GM18873 (cell line): Measurements from ENCODE around the gene ATP6V0C.

Source experiments
- ATAC-seq: cut with Tn5 transposase; IDR thresholded peaks from one replicate; pipeline ENCODE4 v1.9.1; 2021; ENCODE audit warnings: mild to moderate bottlenecking, moderate library complexity, moderate number of reproducible peaks; ENCODE audit not compliant: unreplicated experiment, low FRiP score

Gene ATP6V0C

DNA sequence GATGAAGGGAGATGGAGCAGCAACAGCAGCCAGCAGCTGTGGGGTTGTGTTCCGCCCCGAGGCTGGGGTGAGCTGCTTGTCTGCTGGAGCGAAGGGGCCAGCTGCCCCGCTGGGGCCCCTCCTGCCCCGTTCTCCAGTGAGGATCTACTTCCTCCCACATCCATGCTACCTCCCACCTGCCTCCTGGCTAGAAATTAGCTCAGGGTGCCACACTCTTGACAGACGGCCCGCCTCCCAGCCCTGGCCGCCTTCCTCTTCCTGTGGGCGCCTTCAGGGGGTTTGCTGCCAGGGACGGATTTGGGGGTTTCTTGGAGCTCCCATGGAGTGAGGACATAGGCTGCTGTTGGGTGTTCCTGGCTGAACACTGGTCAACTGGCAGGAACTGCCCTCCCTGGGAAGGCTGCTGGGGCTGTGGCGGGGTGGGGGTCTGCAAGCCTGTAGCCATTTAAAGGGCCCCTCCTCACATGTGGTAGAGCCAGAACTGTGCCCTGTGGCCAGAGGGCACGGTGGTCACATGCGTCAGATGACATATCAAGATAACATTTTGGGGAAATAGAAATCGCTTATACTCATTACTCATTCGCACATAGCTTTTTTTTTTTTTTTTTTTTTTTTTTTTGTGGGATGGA is 25.7 kb upstream of the ATP6V0C start:
- no peak for ATAC-seq

DNA sequence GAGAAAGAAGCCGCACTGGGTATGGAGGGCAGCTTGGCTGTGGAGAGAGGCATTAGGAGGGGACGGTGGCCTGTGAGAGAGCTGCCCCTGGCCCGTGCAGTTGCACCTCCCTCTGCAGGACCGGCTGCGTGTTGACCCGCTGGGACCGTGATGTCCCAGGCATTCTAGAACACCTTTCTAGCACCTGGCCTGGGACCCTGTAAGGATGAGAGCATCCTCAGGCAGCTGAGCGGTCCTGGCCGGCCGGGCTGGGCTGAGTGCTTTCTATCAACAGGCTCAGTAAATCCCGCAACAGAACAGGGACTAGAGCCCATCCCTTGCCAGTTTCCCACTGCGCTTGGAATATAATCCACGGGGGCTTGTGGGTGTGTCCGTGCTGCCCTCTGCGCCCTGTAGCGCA is 24.2 kb upstream of the ATP6V0C start:
- no peak for ATAC-seq

DNA sequence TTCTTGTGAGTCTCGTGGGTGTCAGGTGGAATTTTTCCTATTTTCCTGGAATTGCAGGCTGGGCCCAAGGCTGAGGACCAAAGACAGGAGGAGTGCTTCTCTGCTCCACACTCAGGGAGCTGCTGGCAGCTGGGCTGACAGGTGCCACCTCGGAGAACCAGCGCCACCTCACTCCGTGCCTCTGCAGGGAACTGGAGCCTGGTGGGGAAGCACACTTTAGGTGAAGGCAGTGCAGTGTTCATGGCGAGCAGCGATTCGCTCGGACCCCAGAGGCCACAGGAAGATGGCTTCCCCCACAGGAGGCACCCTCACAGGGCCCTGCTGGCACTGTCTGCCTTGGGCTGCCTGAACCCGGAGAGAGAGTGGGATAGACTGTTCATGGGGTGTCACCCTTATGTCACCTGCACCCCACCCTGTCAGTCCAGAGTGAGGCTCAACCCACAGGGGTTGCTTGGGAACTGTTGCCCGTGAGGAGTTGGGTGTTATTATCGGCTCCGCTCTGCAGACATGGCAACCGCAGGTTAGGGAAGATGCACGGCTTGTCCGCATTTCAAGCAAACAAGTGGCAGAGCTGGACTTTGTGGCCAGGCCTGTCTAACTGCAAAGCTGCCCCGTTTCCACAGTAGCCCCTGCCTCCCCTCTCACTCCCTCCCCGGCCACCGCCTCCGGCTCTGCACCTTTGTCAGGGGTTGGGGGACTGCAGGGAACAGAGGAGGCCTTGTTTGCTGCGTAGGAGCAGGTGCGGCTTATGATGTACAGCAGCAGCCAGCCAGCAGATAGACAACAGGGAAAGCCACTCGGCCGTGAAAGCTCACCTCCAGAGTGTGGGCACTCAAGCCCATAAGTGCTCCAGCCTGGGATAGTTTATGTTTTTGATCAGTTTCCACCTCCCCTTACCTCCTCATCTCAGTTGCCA is 23.3 kb upstream of the ATP6V0C start:
- no peak for ATAC-seq

DNA sequence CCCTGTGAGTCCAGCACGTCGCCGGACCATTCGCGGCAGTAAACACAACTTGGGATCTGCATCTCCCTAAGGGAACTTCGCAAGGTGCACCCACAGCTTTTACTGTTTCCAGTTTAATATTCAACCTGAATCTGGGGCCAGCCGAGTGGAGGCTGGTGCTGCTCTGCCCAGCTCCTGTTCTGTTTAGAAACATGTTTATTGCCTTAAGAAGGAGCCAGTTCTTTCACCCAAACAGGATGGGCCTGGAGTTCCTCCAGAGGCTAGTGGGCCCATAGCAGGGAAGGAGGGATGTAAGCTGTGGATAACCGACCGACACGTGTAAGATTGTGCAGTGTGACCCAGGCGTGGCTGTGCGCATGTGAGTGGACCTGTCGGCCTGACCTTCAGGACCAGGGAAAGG is 21.5 kb upstream of the ATP6V0C start:
- no peak for ATAC-seq

DNA sequence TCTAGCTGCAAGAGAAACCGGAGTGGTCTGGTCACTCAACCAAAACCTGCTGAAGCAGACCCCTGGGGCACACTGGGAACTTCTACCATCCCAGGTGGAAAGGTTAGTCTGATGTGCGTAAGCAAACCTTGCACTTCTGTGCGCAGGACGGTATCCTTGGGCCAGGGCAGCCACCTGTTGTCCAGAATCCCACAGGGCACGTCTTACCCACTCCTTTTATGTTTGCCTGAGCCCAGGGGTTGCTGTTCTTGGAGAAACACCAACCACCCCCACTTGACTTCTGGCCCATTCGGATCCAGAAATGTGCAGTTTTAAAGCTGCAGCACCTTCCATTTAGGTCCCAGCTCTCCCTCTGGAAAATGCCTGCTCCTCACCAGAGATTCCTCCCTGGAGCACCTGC is 20.1 kb upstream of the ATP6V0C start:
- ATAC-seq = no peak

DNA sequence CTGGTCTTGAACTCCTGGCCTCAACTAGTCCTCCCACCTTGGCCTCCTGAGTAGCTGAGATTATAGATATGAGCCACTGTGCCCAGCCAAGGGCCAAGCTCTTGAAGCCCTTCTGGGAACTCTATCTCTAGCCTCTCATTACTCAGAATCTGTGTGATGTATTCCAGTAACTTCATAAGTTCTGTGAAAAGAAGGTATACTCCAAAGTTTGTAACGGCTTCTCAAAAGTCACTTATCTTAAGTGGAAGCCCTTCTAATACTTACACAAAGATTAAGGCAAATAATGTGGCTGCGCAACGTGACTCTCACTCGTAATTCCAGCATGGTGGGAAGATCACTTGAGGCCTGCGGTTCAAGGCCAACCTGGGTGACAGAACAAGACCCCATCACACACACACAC is 19.1 kb upstream of the ATP6V0C start:
- ATAC-seq = no peak

DNA sequence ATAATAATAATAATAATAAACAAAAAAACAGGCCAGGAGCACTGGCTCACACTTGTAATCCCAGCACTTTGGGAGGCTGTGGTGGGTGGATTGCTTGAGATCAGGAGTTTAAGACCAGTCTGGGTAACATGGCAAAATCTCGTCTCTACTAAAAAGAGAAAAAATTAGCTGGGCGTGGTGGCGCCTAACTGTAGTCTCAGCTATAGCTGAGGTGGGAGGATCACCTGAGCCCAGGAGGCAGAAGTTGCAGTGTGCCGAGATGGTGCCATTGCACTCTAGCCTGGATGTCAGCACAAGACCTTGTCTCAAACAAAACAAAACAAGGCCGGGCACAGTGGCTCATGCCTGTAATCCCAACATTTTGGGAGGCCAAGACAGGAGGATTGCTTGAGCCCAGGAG is 18.7 kb upstream of the ATP6V0C start:
- ATAC-seq = no peak

DNA sequence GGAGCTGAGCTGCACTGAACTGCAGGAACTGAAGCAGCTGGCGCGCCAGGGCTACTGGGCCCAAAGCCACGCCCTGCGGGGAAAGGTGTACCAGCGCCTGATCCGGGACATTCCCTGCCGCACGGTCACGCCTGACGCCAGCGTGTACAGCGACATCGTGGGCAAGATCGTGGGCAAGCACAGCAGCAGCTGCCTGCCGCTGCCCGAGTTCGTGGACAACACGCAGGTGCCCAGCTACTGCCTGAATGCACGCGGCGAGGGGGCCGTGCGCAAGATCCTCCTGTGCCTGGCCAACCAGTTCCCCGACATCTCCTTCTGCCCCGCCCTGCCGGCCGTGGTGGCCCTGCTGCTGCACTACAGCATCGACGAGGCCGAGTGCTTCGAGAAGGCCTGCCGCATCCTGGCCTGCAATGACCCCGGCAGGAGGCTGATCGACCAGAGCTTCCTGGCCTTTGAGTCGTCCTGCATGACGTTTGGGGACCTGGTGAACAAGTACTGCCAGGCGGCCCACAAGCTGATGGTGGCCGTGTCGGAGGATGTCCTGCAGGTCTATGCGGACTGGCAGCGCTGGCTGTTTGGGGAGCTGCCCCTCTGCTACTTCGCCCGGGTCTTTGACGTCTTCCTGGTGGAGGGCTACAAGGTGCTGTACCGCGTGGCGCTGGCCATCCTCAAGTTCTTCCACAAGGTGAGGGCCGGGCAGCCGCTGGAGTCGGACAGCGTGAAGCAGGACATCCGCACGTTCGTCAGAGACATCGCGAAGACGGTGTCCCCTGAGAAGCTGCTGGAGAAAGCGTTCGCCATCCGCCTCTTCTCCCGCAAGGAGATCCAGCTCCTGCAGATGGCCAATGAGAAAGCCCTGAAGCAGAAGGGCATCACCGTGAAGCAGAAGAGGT is 17.3 kb upstream of the ATP6V0C start:
- ATAC-seq = no peak

DNA sequence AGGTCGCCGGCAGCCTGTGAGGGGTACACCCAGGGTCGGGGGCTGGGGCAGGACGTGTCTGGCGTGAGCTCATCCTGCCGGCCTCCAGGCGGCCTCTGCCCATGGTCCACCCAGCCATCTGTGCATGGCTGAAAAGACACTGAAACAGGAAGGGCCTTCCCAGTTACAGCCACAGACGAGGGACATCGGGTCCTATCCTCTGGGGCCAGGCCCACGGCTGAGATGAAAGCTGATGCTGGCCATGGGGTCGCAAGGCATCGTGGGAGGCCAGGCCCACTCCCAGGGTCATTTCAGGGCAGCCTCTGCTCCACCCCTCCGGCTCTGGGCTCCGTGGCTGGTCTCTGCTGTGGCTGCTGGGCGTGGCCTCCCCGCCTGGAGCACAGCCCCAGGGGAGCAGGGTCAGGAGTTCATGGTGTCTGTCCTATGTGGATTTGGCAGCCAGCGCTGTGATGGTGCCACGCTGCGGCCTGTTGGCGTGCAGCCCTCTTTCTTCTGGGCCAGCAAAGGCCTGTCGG is 16.6 kb upstream of the ATP6V0C start:
- no peak for ATAC-seq

DNA sequence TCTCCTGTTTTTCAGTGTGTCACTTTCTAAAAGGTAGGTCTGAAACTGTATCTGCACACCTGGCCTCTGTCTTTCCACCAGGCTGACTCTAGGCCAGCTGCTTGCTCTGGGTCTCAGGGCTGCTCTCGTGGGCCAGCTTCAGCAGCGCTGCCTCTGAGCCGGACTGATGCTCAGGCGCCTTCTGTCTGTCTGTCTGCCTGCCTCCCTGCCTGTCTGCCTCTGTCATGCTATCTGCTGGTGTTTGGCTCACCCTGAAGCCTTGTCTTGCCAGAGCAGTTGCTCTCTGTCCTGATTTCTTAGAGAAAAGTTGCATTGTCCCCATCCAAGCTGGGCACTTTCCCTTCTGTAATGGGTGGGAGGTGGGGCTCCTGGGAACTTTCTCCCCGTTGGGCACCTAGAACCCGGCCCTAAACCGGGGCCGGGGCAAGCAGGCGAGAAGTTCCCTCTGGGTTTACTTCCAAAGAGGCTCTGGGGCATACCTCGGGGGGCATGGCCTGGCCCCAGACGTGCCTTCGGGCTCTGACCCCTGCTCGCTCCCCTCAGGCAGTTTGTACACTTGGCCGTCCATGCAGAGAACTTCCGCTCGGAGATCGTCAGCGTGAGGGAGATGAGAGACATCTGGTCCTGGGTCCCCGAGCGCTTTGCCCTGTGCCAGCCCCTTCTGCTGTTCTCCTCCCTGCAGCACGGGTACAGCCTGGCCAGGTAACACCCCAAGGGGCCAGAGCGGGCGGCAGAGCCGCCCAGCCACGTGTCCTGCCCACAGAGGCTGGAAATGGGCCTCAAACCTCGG is 15.9 kb upstream of the ATP6V0C start:
- ATAC-seq = no peak

DNA sequence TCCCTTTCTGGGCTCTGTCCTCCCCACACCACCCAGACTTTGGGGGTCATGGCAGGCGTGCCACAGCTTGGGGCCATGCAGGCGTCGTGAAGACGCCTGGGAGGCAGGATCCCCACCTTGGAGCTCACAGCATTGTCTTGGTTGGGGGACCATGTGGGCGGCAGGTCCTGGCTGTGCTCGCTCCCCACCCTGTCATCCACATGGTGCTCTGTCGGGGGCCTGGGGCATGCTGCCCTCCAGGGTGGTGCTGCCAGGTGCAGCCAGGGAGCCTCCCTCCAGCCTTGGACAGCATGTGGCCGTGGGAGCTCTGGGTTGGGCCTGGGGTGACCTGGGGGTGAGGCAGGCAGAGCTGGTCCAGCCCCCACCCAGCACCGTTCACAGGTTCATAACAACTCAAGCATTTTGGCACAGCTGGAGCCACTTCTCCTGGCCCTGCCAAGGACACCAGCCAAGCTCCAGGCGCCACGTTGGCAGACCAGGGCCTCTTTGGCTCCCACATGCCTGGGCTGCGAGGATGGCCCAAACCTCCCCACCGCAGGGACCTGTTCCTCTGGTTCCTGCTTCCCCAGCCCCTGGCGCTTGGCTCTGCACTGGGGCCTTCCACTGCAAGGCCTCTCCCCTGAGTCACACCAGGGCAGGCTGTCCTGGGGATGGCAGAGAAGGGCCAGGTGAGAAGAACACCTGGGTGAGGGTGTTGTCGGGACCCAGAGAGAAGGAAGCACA is 15.1 kb upstream of the ATP6V0C start:
- no peak for ATAC-seq

DNA sequence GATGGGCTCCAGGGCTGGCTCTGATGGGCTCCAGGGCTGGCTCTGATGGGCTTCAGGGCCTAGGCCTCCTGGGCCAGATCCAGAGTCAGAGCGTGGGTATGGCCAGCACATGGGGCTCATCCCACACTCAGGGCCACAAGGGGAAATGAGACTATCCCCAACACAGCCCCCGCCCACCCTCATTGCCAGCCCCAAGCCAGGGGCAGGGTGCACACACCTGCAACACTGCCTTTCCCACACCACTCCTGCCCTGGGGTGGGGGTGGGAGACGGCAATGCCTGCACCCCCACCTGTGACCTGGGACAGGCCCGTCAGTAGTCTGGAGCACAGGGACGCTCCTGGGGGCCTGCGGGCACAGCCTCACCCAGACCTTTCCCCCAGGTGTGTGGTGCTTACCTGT is 14.3 kb upstream of the ATP6V0C start:
- ATAC-seq = no peak

DNA sequence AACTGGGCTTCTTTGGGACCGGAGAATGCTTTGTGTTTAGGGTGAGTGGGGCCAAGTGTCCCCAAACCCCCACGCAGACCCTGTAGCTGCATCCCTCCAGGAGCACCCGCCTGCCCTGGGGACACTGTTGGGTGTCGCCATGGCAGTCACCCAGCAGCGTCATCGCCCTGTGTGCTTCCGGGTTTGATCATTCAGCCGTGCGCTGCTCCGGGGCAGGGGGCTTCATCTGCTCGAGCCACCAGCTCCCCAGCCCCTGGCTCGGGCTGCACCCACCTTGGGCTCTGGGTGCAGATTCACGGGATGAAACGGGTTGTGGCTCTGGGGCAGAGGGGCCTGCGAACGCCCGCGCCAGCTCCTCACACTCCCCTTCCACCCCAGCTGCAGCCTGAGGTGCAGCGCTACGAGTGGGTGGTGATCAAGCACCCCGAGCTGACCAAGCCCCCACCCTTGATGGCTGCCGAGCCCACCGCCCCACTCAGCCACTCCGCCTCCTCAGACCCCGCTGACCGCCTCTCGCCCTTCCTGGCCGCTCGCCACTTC is 13.8 kb upstream of the ATP6V0C start:
- no peak for ATAC-seq

DNA sequence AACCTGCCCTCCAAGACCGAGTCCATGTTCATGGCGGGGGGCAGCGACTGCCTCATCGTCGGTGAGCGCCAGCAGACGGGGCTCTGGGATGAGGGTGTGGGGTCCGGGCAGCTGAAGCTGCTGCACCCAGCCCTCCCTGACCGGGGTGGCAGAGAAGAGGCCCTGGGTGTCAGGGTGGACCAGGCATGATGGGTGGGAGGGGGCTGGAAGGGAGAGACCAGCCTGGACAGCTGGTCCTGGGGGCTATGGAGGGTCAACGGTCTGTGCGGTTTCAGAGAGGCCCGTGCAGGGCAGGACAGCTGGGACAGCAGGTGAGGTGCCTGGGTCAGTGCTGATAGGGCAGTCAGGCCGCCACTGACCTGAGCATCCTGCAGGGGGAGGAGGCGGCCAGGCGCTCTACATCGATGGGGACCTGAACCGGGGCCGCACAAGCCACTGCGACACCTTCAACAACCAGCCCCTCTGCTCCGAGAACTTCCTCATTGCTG is 13.3 kb upstream of the ATP6V0C start:
- ATAC-seq = no peak

DNA sequence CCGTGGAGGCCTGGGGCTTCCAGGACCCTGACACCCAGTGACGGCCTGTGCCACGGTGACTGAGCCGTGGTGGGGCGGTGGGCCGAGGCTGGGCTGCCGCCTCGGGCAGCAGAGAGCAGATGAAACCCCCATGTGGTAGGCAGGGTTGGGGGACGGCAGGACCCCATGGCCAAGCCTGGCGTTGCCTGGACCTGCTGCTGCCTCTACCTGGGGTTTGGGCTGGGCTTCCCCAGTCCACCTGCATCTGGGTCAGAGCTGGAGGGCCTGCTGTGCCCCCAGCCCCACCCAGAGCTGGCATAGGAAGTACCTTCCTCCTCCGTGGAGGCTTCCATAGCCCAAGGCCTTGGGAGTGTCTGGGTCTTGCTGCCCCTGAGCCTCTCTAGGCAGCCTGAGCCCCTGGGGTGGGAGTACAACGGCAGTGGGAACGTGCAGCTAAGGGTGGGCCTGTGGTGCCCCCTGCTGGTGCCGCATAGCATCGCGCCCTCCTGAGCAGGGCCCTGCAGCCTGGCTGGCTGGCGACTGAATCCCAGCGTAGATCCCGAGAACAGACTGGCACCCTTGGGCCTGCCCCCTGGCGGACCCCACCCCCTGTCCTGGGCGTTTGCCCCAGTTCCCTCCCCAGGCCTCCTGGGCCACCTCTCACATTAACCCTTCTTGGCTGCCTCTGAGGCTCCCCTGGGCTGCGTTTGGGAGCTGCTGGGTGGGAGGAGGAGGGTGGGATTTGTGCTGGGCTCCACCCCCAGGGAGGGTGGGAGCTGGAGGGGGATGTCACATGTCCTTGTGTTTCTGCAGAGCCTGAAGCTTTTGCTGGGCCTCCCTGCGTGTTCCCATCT is 12.6 kb upstream of the ATP6V0C start:
- ATAC-seq = no peak

DNA sequence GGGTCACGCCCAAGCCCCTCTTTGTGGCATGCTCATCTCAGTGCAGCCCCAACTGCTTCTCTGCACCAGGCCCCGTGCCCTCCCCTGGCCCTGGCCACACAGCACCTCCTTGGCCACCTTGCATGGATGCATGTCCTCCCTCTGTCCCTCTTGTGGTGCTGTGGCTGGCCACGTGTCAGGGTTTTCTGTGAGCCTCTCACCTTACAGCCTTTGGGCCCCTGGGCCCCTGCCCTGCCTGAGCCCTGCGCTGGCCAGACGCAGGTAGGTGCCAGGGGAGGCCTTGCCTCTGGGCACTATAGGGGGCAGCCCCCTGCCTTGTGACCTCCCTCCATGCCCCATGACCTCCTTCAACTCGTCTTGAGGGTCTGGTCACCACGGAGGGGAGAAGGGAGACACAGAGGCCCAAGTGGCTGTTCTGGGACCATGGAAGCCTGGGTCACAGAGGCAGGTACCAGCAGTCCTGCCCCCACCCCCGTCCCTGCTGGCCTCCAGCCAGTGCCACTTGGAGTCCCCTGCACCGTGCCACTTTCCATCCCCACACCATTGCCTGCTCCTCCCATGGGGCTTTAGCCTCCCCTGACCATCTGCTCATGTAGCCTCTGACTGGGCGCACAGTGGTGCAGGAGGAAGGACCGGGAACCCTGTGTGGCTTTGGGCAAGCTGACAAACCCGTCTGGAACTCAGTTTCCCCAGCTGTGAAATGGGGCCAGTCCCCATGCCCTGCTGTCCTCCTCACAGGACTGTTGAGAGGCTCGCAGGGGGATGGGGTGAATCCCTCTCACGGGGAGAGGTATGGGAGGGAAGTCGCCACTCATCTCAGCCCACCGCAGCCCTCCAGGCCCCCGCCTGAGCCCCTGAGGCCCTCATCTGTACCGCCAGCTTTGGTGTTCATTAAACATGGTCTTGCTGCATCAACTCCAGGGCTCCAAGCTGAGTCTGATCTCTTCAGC is 11.5 kb upstream of the ATP6V0C start:
- no peak for ATAC-seq

DNA sequence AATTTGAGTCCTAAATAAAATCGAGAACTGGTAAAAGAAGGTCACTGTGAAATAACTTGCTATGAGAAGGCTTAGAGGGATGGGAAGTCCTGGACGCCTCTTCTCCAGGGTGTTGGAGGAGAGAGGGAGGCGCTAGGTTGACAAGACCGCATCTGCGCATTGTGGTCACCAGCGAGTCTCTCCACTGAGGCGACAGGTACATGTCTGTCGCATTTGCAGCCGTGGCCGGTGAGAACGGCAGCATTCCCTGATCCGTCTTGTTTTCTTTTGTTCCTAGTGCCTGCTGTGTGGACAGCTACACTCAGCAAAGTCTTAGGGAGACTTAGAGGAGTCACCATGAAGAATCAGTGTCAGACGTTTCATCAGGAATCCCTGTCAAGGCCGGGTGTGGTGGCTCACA is 8.1 kb upstream of the ATP6V0C start:
- no peak for ATAC-seq
